ENCODE results near the gene WFS1.

Gene WFS1

GRCh38 chr4:6341696-6342095, 72.0 kb downstream of the WFS1 start:
- TF ChIP-seq GATA3 (IDR thresholded peaks at IDR 0.05; ENCODE audit: low read depth, low read length) (no peak), GATA2 (IDR thresholded peaks at IDR 0.05; ENCODE audit: low read depth, low read length) (no peak)

GRCh38 chr4:6342530-6343293, 73.1 kb downstream of the WFS1 start:
- TF ChIP-seq GATA3 (IDR thresholded peaks at IDR 0.05; ENCODE audit: low read depth, low read length): no peak
- no peak for TF ChIP-seq GATA2 (IDR thresholded peaks at IDR 0.05; ENCODE audit: low read depth, low read length)

- TF ChIP-seq GATA3 (IDR thresholded peaks at IDR 0.05; ENCODE audit: low read depth, low read length) (no peak), GATA2 (IDR thresholded peaks at IDR 0.05; ENCODE audit: low read depth, low read length) (no peak)
Measured at GRCh38 chr4:6343939-6344408, 74.3 kb downstream of the WFS1 start.

GRCh38 chr4:6345096-6345830, 75.6 kb downstream of the WFS1 start:
- TF ChIP-seq GATA2 (IDR thresholded peaks at IDR 0.05; ENCODE audit: low read depth, low read length) (no peak), GATA3 (IDR thresholded peaks at IDR 0.05; ENCODE audit: low read depth, low read length) (no peak)

GRCh38 chr4:6345866-6346265, 76.2 kb downstream of the WFS1 start:
- TF ChIP-seq GATA2 (IDR thresholded peaks at IDR 0.05; ENCODE audit: low read depth, low read length) (no peak), GATA3 (IDR thresholded peaks at IDR 0.05; ENCODE audit: low read depth, low read length) (no peak)

GRCh38 chr4:6346373-6347110, 76.9 kb downstream of the WFS1 start:
- no peak for TF ChIP-seq GATA2 (IDR thresholded peaks at IDR 0.05; ENCODE audit: low read depth, low read length)
- TF ChIP-seq GATA3 (IDR thresholded peaks at IDR 0.05; ENCODE audit: low read depth, low read length): no peak

- TF ChIP-seq GATA3 (IDR thresholded peaks at IDR 0.05; ENCODE audit: low read depth, low read length): no peak
- TF ChIP-seq GATA2 (IDR thresholded peaks at IDR 0.05; ENCODE audit: low read depth, low read length): no peak
Measured at GRCh38 chr4:6347511-6348045, 77.9 kb downstream of the WFS1 start.

- TF ChIP-seq GATA2 (IDR thresholded peaks at IDR 0.05; ENCODE audit: low read depth, low read length): no peak
- TF ChIP-seq GATA3 (IDR thresholded peaks at IDR 0.05; ENCODE audit: low read depth, low read length): no peak
Measured at GRCh38 chr4:6348408-6348807, 78.8 kb downstream of the WFS1 start.

GRCh38 chr4:6349896-6350603, 80.4 kb downstream of the WFS1 start:
- TF ChIP-seq GATA2 (IDR thresholded peaks at IDR 0.05; ENCODE audit: low read depth, low read length) (no peak), GATA3 (IDR thresholded peaks at IDR 0.05; ENCODE audit: low read depth, low read length) (no peak)

- TF ChIP-seq GATA2 (IDR thresholded peaks at IDR 0.05; ENCODE audit: low read depth, low read length) (no peak), GATA3 (IDR thresholded peaks at IDR 0.05; ENCODE audit: low read depth, low read length) (no peak)
Measured at GRCh38 chr4:6350646-6351045, 81.0 kb downstream of the WFS1 start.

- TF ChIP-seq GATA3 (IDR thresholded peaks at IDR 0.05; ENCODE audit: low read depth, low read length): no peak
- no peak for TF ChIP-seq GATA2 (IDR thresholded peaks at IDR 0.05; ENCODE audit: low read depth, low read length)
Measured at GRCh38 chr4:6351246-6352000, 81.8 kb downstream of the WFS1 start.

- no peak for TF ChIP-seq GATA2 (IDR thresholded peaks at IDR 0.05; ENCODE audit: low read depth, low read length)
- no peak for TF ChIP-seq GATA3 (IDR thresholded peaks at IDR 0.05; ENCODE audit: low read depth, low read length)
Measured at GRCh38 chr4:6352031-6352692, 82.5 kb downstream of the WFS1 start.
